ENCODE data around the gene FBXO44. TPM values are rescaled to one million over a fixed set of nuclear protein-coding genes. Genes with fewer than 3 reads are reported as not detected.

FBXO44 gene
- total and polyA plus RNA-seq, 8 donors: 12.1 to 21.1 (median 14.6) TPM

DNA sequence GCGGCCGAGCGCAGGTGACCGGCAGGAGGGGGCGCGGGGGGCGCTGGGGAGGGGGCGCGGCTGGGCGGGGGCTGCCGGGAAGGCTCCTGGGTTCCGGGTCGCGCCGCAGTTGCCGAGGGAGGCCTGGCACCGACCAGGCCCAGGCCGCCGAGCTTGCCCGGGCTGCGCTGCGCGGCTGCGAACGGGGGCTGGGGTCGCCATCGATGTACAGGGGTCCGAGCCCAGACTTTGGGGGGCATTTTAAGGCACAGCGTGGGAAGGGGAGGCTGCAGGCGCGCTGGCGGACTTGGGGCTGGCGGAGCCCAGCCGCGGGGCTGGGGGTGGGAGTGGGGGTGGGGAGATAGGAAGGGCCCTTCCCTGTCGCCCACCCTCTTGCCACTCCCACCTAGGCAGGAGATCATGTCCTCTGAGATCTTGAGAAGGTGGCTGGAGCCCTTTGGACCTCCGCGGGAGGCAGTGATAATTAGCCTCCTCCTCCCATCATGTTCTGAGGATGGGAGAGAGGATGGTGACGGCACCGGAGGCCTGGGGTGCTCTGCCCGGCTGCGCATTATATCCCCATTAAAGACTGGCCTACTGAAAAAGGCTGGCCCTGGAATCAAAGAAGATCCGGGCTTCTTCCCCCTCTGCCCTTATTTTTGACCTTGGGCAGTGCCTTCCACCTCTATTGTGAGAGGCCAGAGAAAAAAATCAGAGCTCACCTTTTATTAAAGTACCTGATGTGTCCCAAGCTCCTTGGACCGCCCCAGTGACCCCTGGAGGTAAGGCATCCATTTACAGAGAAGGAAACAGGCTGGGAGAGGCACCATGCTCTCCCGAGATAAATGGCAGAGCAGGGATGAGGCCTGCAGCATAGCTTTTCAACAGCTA lies 497 bp downstream of the FBXO44 start:
- H3K27ac ChIP-seq: no peak overlapping the region
- DNase-seq (no peak), ATAC-seq (no peak)
- no peaks in the 10 kb centered on the region for H3K36me3 ChIP-seq
- peak overlapping the region; percentile 57 to 64 for H3K4me3 ChIP-seq
- H3K4me1 ChIP-seq: peaks cover 8 to 32% of the 10 kb centered on the region in 2 donors
- intact Hi-C loops (cut with DNase I): loop anchor here in 1 of 2 donors (5.0 kb wide), 1 partner anchor 67 kb away; no protein-coding TSS in a partner anchor
- peaks cover 1 to 32% of the 10 kb centered on the region in 2 donors for H3K27me3 ChIP-seq
- TF ChIP-seq, protein P1, sequence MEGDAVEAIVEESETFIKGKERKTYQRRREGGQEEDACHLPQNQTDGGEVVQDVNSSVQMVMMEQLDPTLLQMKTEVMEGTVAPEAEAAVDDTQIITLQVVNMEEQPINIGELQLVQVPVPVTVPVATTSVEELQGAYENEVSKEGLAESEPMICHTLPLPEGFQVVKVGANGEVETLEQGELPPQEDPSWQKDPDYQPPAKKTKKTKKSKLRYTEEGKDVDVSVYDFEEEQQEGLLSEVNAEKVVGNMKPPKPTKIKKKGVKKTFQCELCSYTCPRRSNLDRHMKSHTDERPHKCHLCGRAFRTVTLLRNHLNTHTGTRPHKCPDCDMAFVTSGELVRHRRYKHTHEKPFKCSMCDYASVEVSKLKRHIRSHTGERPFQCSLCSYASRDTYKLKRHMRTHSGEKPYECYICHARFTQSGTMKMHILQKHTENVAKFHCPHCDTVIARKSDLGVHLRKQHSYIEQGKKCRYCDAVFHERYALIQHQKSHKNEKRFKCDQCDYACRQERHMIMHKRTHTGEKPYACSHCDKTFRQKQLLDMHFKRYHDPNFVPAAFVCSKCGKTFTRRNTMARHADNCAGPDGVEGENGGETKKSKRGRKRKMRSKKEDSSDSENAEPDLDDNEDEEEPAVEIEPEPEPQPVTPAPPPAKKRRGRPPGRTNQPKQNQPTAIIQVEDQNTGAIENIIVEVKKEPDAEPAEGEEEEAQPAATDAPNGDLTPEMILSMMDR (IDR thresholded peaks at IDR 0.05): no peak
- H3K9me3 ChIP-seq: no peaks in the 10 kb centered on the region

DNA sequence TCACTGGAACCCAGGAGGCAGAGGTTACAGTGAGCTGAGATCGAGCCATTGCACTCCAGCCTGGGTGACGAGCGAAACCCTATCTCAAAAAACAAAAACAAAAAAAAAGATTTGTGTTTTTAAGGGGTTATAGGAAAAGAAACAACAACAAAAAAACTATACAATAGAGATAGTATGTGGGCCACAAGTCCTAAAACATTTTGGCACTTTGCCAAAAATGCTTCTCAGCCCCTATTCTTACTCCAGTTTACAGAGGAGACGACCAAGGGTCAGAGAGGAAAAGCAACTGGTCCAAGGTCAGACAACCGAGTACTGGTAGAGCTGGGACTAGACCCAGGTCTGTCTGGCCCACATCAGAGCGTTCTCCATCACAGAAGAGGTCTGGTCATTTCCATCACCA lies 3.0 kb downstream of the FBXO44 start:
- H3K27me3 ChIP-seq: peaks cover 0 to 19% of the 10 kb centered on the region in 2 donors
- no peaks in the 10 kb centered on the region for H3K9me3 ChIP-seq
- no peak overlapping the region for H3K4me3 ChIP-seq
- peaks cover 8 to 24% of the 10 kb centered on the region in 2 donors for H3K4me1 ChIP-seq
- intact Hi-C loops (cut with DNase I): no loop called here
- peaks cover 0 to 10% of the 10 kb centered on the region in 2 donors for H3K36me3 ChIP-seq
- TF ChIP-seq, protein P1 (IDR thresholded peaks at IDR 0.05): no peak
- H3K27ac ChIP-seq: no peak overlapping the region
- no peak for ATAC-seq
- no peak for DNase-seq

- H3K4me1 ChIP-seq: peaks cover 8 to 29% of the 10 kb centered on the region in 2 donors
- H3K27ac ChIP-seq: no peak overlapping the region
- ATAC-seq: no peak
- TF ChIP-seq, protein P1 (IDR thresholded peaks at IDR 0.05): no peak
- H3K36me3 ChIP-seq: peaks cover 0 to 10% of the 10 kb centered on the region in 2 donors
- H3K27me3 ChIP-seq: peaks cover 0 to 17% of the 10 kb centered on the region in 2 donors
- H3K4me3 ChIP-seq: no peak overlapping the region
- intact Hi-C loops (cut with DNase I): no loop called here
- no peaks in the 10 kb centered on the region for H3K9me3 ChIP-seq
- no peak for DNase-seq
These were observed 3.9 kb downstream of the FBXO44 start for GRCh38 chr1:11658542-11658941.

DNA sequence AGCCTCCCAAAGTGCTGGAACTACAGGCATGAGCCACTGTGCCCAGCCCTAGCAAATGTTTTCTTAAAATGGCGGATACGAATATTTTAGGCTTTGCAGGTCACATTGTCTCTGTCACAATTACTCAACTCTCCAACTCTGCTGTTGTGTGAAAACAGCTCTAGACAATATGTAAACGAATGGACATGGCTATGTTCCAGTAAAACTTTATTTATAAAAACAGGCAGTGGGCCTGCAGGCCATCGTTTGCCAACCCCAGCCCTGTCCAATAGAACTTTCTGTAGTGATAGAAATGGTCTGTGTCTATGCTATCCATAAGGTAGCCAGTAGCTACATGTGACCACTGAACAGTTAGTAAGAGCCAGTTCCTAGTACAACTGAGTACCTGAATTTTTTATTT lies 5.1 kb downstream of the FBXO44 start:
- intact Hi-C loops (cut with DNase I): no loop called here
- ATAC-seq (no peak), DNase-seq (no peak)
- TF ChIP-seq, protein P1 (IDR thresholded peaks at IDR 0.05): no peak
- Histone ChIP-seq H3K4me1 (peaks cover 8 to 26% of the 10 kb centered on the region in 2 donors), H3K36me3 (peaks cover 0 to 10% of the 10 kb centered on the region in 2 donors), H3K27me3 (peaks cover 0 to 6% of the 10 kb centered on the region in 2 donors), H3K27ac (no peak overlapping the region), H3K9me3 (no peaks in the 10 kb centered on the region), H3K4me3 (no peak overlapping the region)

GRCh38 chr1:11661103-11661502 lies 6.4 kb downstream of the FBXO44 start:
- peaks cover 0 to 19% of the 10 kb centered on the region in 2 donors for H3K4me1 ChIP-seq
- intact Hi-C loops (cut with DNase I): no loop called here
- H3K4me3 ChIP-seq: no peak overlapping the region
- peaks cover 0 to 10% of the 10 kb centered on the region in 2 donors for H3K36me3 ChIP-seq
- TF ChIP-seq, protein P1 (IDR thresholded peaks at IDR 0.05): no peak
- H3K27me3 ChIP-seq: no peaks in the 10 kb centered on the region
- H3K27ac ChIP-seq: no peak overlapping the region
- H3K9me3 ChIP-seq: no peaks in the 10 kb centered on the region
- DNase-seq (no peak), ATAC-seq (no peak)

Measured in left lung (tissue), 10 donors.